H9 (cell line): ENCODE results near the gene CYP2D6. TPM values are rescaled to one million over a fixed set of nuclear protein-coding genes. Genes with fewer than 3 reads are reported as not detected.

Experiments used
- DNase-seq: peaks from one replicate; pipeline ENCODE4 v3.0.0-alpha.2; 2017
- H2AFZ ChIP-seq: one replicate; pipeline ENCODE4 v1.6.1; 2013; ENCODE audit warnings: mild to moderate bottlenecking, low read length, control low read depth, moderate library complexity
- H2AK5ac ChIP-seq: 2 replicates; pipeline ENCODE4 v1.6.1; 2013; ENCODE audit warnings: low read length, control low read depth, mixed read lengths; ENCODE audit not compliant: insufficient read length
- H2BK120ac ChIP-seq: one replicate; pipeline ENCODE4 v1.6.1; 2013; ENCODE audit warnings: low read depth, mild to moderate bottlenecking, low read length, control low read depth, inconsistent platforms; ENCODE audit not compliant: poor library complexity, severe bottlenecking
- H2BK12ac ChIP-seq: 2 replicates; pipeline ENCODE4 v1.6.1; 2013; ENCODE audit warnings: low read length, control low read depth, mixed read lengths, low read depth; ENCODE audit not compliant: insufficient read length
- H2BK15ac ChIP-seq: 2 replicates; pipeline ENCODE4 v1.6.1; 2013; ENCODE audit warnings: low read depth, low read length, control low read depth
- H2BK20ac ChIP-seq: one replicate; pipeline ENCODE4 v1.6.1; 2013; ENCODE audit warnings: low read depth, mild to moderate bottlenecking, low read length, control low read depth, inconsistent platforms; ENCODE audit not compliant: poor library complexity, severe bottlenecking
- H2BK5ac ChIP-seq: 2 replicates; pipeline ENCODE4 v1.6.1; 2013; ENCODE audit warnings: low read length, control low read depth, mixed read lengths; ENCODE audit not compliant: insufficient read length
- H3K14ac ChIP-seq: 2 replicates; pipeline ENCODE4 v1.6.1; 2013; ENCODE audit warnings: low read length, control low read depth; ENCODE audit not compliant: insufficient read depth
- H3K18ac ChIP-seq: 2 replicates; pipeline ENCODE4 v1.6.1; 2013; ENCODE audit warnings: low read depth, mild to moderate bottlenecking, mixed read lengths, low read length, control low read depth; ENCODE audit not compliant: insufficient read length
- H3K23ac ChIP-seq: 2 replicates; pipeline ENCODE4 v1.6.1; 2013; ENCODE audit warnings: low read length, control low read depth, mixed read lengths, low read depth; ENCODE audit not compliant: insufficient read length
- H3K23me2 ChIP-seq: 2 replicates; pipeline ENCODE4 v1.6.1; 2013; ENCODE audit warnings: low read depth, mild to moderate bottlenecking, mixed read lengths, low read length, control low read depth; ENCODE audit not compliant: insufficient read length, poor library complexity, severe bottlenecking
- H3K27ac ChIP-seq: 2 replicates; pipeline ENCODE4 v1.5.1; 2013; ENCODE audit warnings: low read length, control low read depth, mixed read lengths, low read depth; ENCODE audit not compliant: insufficient read length
- H3K27me3 ChIP-seq: 2 replicates; pipeline ENCODE4 v1.6.1; 2013; ENCODE audit warnings: low read length, control low read depth, inconsistent platforms; ENCODE audit not compliant: insufficient read depth
- H3K4ac ChIP-seq: 2 replicates; pipeline ENCODE4 v1.6.1; 2013; ENCODE audit warnings: low read depth, mild to moderate bottlenecking, control low read depth, inconsistent platforms, low read length, moderate library complexity
- H3K4me1 ChIP-seq: 2 replicates; pipeline ENCODE4 v1.6.1; 2013; ENCODE audit warnings: low read length, control low read depth, inconsistent platforms; ENCODE audit not compliant: insufficient read depth
- H3K4me2 ChIP-seq: 2 replicates; pipeline ENCODE4 v1.6.1; 2013; ENCODE audit warnings: low read length, control low read depth, mixed read lengths; ENCODE audit not compliant: insufficient read length, insufficient read depth
- H3K56ac ChIP-seq: 2 replicates; pipeline ENCODE4 v1.6.1; 2013; ENCODE audit warnings: low read depth, mild to moderate bottlenecking, mixed read lengths, low read length, control low read depth; ENCODE audit not compliant: insufficient read length
- H3K79me1 ChIP-seq: 2 replicates; pipeline ENCODE4 v1.6.1; 2013; ENCODE audit warnings: low read depth, mild to moderate bottlenecking, moderate library complexity, low read length, control low read depth, inconsistent platforms; ENCODE audit not compliant: insufficient read depth, poor library complexity, severe bottlenecking
- H3K79me2 ChIP-seq: 2 replicates; pipeline ENCODE4 v1.6.1; 2013; ENCODE audit warnings: low read length, control low read depth, inconsistent platforms; ENCODE audit not compliant: insufficient read depth
- H3K9ac ChIP-seq: 2 replicates; pipeline ENCODE4 v1.6.1; 2013; ENCODE audit warnings: low read length, control low read depth, mixed read lengths; ENCODE audit not compliant: insufficient read length; ENCODE audit errors: extremely low read depth
- H3K9me3 ChIP-seq: one replicate; pipeline ENCODE4 v1.6.1; 2013; ENCODE audit warnings: low read depth, low read length, inconsistent platforms; ENCODE audit not compliant: control insufficient read depth
- H3T11ph ChIP-seq: one replicate; pipeline ENCODE4 v1.6.1; 2013; ENCODE audit warnings: mild to moderate bottlenecking, low read length, control low read depth, inconsistent platforms
- H4K20me1 ChIP-seq: one replicate; pipeline ENCODE4 v1.6.1; 2013; ENCODE audit not compliant: control insufficient read depth, insufficient read length, insufficient read depth
- H4K5ac ChIP-seq: 2 replicates; pipeline ENCODE4 v1.6.1; 2013; ENCODE audit warnings: low read depth, mild to moderate bottlenecking, mixed read lengths, low read length, control low read depth; ENCODE audit not compliant: insufficient read length
- H4K8ac ChIP-seq: replicated peaks from 2 replicates; pipeline ENCODE4 v1.6.1; 2013; ENCODE audit warnings: low read length, control low read depth, mixed read lengths, low read depth; ENCODE audit not compliant: insufficient read length
- H4K91ac ChIP-seq: 2 replicates; pipeline ENCODE4 v1.6.1; 2013; ENCODE audit warnings: low read depth, mild to moderate bottlenecking, moderate library complexity, mixed read lengths, low read length, control low read depth; ENCODE audit not compliant: insufficient read length
- H3K27ac Mint-ChIP-seq, 3 experiments: 2 replicates in 2 of 3; 3 replicates in 1 of 3; pipeline ENCODE4 v1.8.0; 2020 to 2021; ENCODE audit warnings: mixed read lengths in 3 of 3, mild to moderate bottlenecking in 1 of 3, moderate library complexity in 1 of 3
- H3K27me3 Mint-ChIP-seq: 2 replicates; pipeline ENCODE4 v1.8.0; 2021; ENCODE audit warnings: low read depth, mild to moderate bottlenecking, moderate library complexity, mixed read lengths
- H3K36me3 Mint-ChIP-seq, 3 experiments: 2 replicates in 2 of 3; 3 replicates in 1 of 3; pipeline ENCODE4 v1.8.0; 2020 to 2021; ENCODE audit warnings: low read depth in 3 of 3, mixed read lengths in 3 of 3; ENCODE audit not compliant: insufficient read depth in 1 of 3
- H3K4me1 Mint-ChIP-seq, 2 experiments: 2 replicates each; pipeline ENCODE4 v1.8.0; 2020; ENCODE audit warnings: mixed read lengths in 2 of 2
- H3K4me3 Mint-ChIP-seq, 2 experiments: 2 replicates in 1 of 2; 3 replicates in 1 of 2; pipeline ENCODE4 v1.8.0; 2020 to 2021; ENCODE audit warnings: mild to moderate bottlenecking in 2 of 2, mixed read lengths in 2 of 2, moderate library complexity in 1 of 2
- H3K9me3 Mint-ChIP-seq, 2 experiments: 2 replicates in 1 of 2; 3 replicates in 1 of 2; pipeline ENCODE4 v1.8.0; 2020; ENCODE audit warnings: mild to moderate bottlenecking in 2 of 2, mixed read lengths in 2 of 2, moderate library complexity in 1 of 2
- CTCF ChIP-seq: fragments of 200-600 bp; sonication (generic); conservative IDR thresholded peaks from 3 replicates; pipeline ENCODE4 v1.8.0; 2021; ENCODE audit warnings: antibody characterized with exemption, mild to moderate bottlenecking
- WGBS: extraction: QIAGEN DNeasy Blood & Tissue Kit; methylation state at CpG from one replicate; pipeline ENCODE4 v1.1.7; 2013; ENCODE audit warnings: missing lambda C conversion rate, low lambda C conversion rate, mixed read lengths; ENCODE audit not compliant: insufficient read length; ENCODE audit errors: extremely low coverage; 5-methylcytosine and 5-hydroxymethylcytosine counted together
- total RNA-seq: library from RNA; stranded (reverse); gene quantifications from 2 replicates; pipeline ENCODE4 v1.2.1, GENCODE V29; 2021

CYP2D6 gene
- total RNA-seq, 1 experiment from 2014 or later = 2.3 TPM

- H3K4ac ChIP-seq = no peak overlapping the region
- H3K4me2 ChIP-seq = no peak overlapping the region
- no peak overlapping the region for H2BK20ac ChIP-seq
- H2BK5ac ChIP-seq = no peak overlapping the region
- no peak overlapping the region for H2BK15ac ChIP-seq
- H3K4me1 ChIP-seq = no peaks in the 10 kb centered on the region
- H3K23ac ChIP-seq = no peak overlapping the region
- H3K9ac ChIP-seq = no peak overlapping the region
- no peak overlapping the region for H2BK120ac ChIP-seq
- H3K4me3 Mint-ChIP-seq = no peak overlapping the region
- DNase-seq = no peak
- no peak overlapping the region for H2AK5ac ChIP-seq
- H3K27me3 ChIP-seq = no peaks in the 10 kb centered on the region
- no peak for TF ChIP-seq CTCF
- H4K5ac ChIP-seq = no peak overlapping the region
- peaks cover 10 to 13% of the 10 kb centered on the region in 2 experiments; a peak in 3 of 4 replicates for H3K4me1 Mint-ChIP-seq
- H3K14ac ChIP-seq = no peak overlapping the region
- no peaks in the 10 kb centered on the region for H3K23me2 ChIP-seq
- H3K56ac ChIP-seq = no peak overlapping the region
- H4K20me1 ChIP-seq = no peaks in the 10 kb centered on the region
- no peak overlapping the region for H3K18ac ChIP-seq
- H3K79me1 ChIP-seq = peaks cover 4% of the 10 kb centered on the region
- H3K9me3 ChIP-seq = no peaks in the 10 kb centered on the region
- no peaks in the 10 kb centered on the region; a peak in 1 of 5 replicates for H3K9me3 Mint-ChIP-seq
- no peaks in the 10 kb centered on the region for H3K79me2 ChIP-seq
- no peak overlapping the region for H2AFZ ChIP-seq
- H2BK12ac ChIP-seq = no peak overlapping the region
- no CpG with 5 or more reads among the region's 2 CpGs for WGBS
- no peaks in the 10 kb centered on the region for H3K27me3 Mint-ChIP-seq
- no peak overlapping the region for H3K27ac Mint-ChIP-seq
- no peak overlapping the region for H3K27ac ChIP-seq
- no peak overlapping the region for H3T11ph ChIP-seq
- no peak overlapping the region for H4K91ac ChIP-seq
- peaks cover 5 to 29% (median 22%) of the 10 kb centered on the region in 3 experiments; a peak in 6 of 7 replicates for H3K36me3 Mint-ChIP-seq
- H4K8ac ChIP-seq = no peak overlapping the region
Measured at GRCh38 chr22:42178910-42179519, 48.4 kb upstream of the CYP2D6 start.
